Measurements from ENCODE around the gene SRRM2.

The SRRM2 gene

GRCh38 chr16:2708290-2708639 is 44.2 kb upstream of the SRRM2 start:
- Histone ChIP-seq H3K4me2 (ENCODE audit: low read length) (no peak overlapping the region), H3K4me3 (ENCODE audit: low read depth, low read length) (no peak overlapping the region), H3K27ac (no peak overlapping the region), H2AFZ (no peak overlapping the region), H3K79me2 (no peaks in the 10 kb centered on the region), H3K9ac (no peak overlapping the region), H3K9me3 (ENCODE audit: control insufficient read depth, low read length) (no peaks in the 10 kb centered on the region), H3K27me3 (ENCODE audit: control insufficient read depth, insufficient read depth, low read length) (no peaks in the 10 kb centered on the region), H3K4me1 (no peaks in the 10 kb centered on the region), H3K36me3 (ENCODE audit: control insufficient read depth, insufficient read depth, low read length) (no peaks in the 10 kb centered on the region)
- TF ChIP-seq CTCF (IDR thresholded peaks at IDR 0.05), result no peak

GRCh38 chr16:2708955-2709587 is 43.4 kb upstream of the SRRM2 start:
- Histone ChIP-seq H3K27me3 (ENCODE audit: control insufficient read depth, insufficient read depth, low read length) (no peaks in the 10 kb centered on the region), H3K4me2 (ENCODE audit: low read length) (no peak overlapping the region), H3K79me2 (no peaks in the 10 kb centered on the region), H3K4me3 (ENCODE audit: low read depth, low read length) (no peak overlapping the region), H3K9me3 (ENCODE audit: control insufficient read depth, low read length) (no peaks in the 10 kb centered on the region), H3K27ac (no peak overlapping the region), H3K4me1 (no peaks in the 10 kb centered on the region), H2AFZ (no peak overlapping the region), H3K9ac (no peak overlapping the region), H3K36me3 (ENCODE audit: control insufficient read depth, insufficient read depth, low read length) (no peaks in the 10 kb centered on the region)
- TF ChIP-seq CTCF (IDR thresholded peaks at IDR 0.05), result no peak

GRCh38 chr16:2709588-2709984 is 42.9 kb upstream of the SRRM2 start:
- Histone ChIP-seq H3K27me3 (ENCODE audit: control insufficient read depth, insufficient read depth, low read length) (no peaks in the 10 kb centered on the region), H3K9ac (no peak overlapping the region), H3K4me1 (no peaks in the 10 kb centered on the region), H3K79me2 (no peaks in the 10 kb centered on the region), H3K4me3 (ENCODE audit: low read depth, low read length) (no peak overlapping the region), H3K4me2 (ENCODE audit: low read length) (no peak overlapping the region), H3K36me3 (ENCODE audit: control insufficient read depth, insufficient read depth, low read length) (no peaks in the 10 kb centered on the region), H2AFZ (no peak overlapping the region), H3K27ac (no peak overlapping the region), H3K9me3 (ENCODE audit: control insufficient read depth, low read length) (no peaks in the 10 kb centered on the region)
- no peak for TF ChIP-seq CTCF (IDR thresholded peaks at IDR 0.05)

- no peak overlapping the region for H3K4me2 ChIP-seq (ENCODE audit: low read length)
- no peak for TF ChIP-seq CTCF (IDR thresholded peaks at IDR 0.05)
- no peak overlapping the region for H3K9ac ChIP-seq
- no peaks in the 10 kb centered on the region for H3K36me3 ChIP-seq (ENCODE audit: control insufficient read depth, insufficient read depth, low read length)
- no peak overlapping the region for H3K27ac ChIP-seq
- no peak overlapping the region for H2AFZ ChIP-seq
- H3K79me2 ChIP-seq, result no peaks in the 10 kb centered on the region
- no peaks in the 10 kb centered on the region for H3K27me3 ChIP-seq (ENCODE audit: control insufficient read depth, insufficient read depth, low read length)
- no peaks in the 10 kb centered on the region for H3K9me3 ChIP-seq (ENCODE audit: control insufficient read depth, low read length)
- H3K4me1 ChIP-seq, result no peaks in the 10 kb centered on the region
- H3K4me3 ChIP-seq (ENCODE audit: low read depth, low read length), result no peak overlapping the region
Observed at GRCh38 chr16:2710021-2710710, 42.3 kb upstream of the SRRM2 start.
